Ectodermal cell (in vitro differentiated cells): Measurements from ENCODE around the gene USP32.
"Not testable (repeated sequence)": the region's sequence is repeated elsewhere in the genome, so short reads cannot be mapped to it uniquely, and the experiment has no call there.

Source experiments
- H3K27ac ChIP-seq: 2 replicates; pipeline ENCODE4 v1.7.0; 2013; ENCODE audit warnings: mild to moderate bottlenecking, low read depth, low read length; ENCODE audit not compliant: insufficient read depth, poor library complexity, severe bottlenecking
- H3K27me3 ChIP-seq: 2 replicates; pipeline ENCODE4 v1.7.0; 2013; ENCODE audit warnings: mild to moderate bottlenecking, low read length; ENCODE audit not compliant: insufficient read depth, control insufficient read depth, poor library complexity, severe bottlenecking
- H3K36me3 ChIP-seq: one replicate; pipeline ENCODE4 v1.7.0; 2013; ENCODE audit warnings: low read length; ENCODE audit not compliant: control insufficient read depth, insufficient read depth
- H3K4me1 ChIP-seq: one replicate; pipeline ENCODE4 v1.7.0; 2013; ENCODE audit warnings: low read length; ENCODE audit not compliant: control insufficient read depth, insufficient read depth
- H3K4me3 ChIP-seq: 2 replicates; pipeline ENCODE4 v1.7.0; 2013; ENCODE audit warnings: low read depth, low read length, control low read depth; ENCODE audit not compliant: insufficient read depth
- H3K9me3 ChIP-seq: 2 replicates; pipeline ENCODE4 v1.7.0; 2013; ENCODE audit warnings: mild to moderate bottlenecking, low read length, moderate library complexity; ENCODE audit not compliant: control insufficient read depth
- WGBS, 2 experiments: methylation state at CpG; one replicate each; pipeline ENCODE4 v1.1.7; 2013; ENCODE audit warnings: missing lambda C conversion rate in 2 of 2; 5-methylcytosine and 5-hydroxymethylcytosine counted together

USP32 gene

GRCh38 chr17:60188759-60189158, 203.2 kb downstream of the USP32 start:
- H3K36me3 ChIP-seq = peaks cover 6% of the 10 kb centered on the region
- 94 to 96% methylated on average over 4 of the region's 4 CpGs for WGBS, 2 experiments
- H3K4me1 ChIP-seq = no peaks in the 10 kb centered on the region
- no peaks in the 10 kb centered on the region for H3K27me3 ChIP-seq
- no peak overlapping the region for H3K27ac ChIP-seq
- H3K9me3 ChIP-seq = no peaks in the 10 kb centered on the region
- H3K4me3 ChIP-seq = no peak overlapping the region

- H3K27me3 ChIP-seq, H3K9me3 ChIP-seq, H3K4me1 ChIP-seq, H3K36me3 ChIP-seq, H3K27ac ChIP-seq, H3K4me3 ChIP-seq: not testable (repeated sequence)
- WGBS, 2 experiments = 96 to 97% methylated on average over 3 to 6 of the region's 7 CpGs
Observed at GRCh38 chr17:60186846-60187745, 204.8 kb downstream of the USP32 start.

- H3K36me3 ChIP-seq, H3K27me3 ChIP-seq, H3K4me3 ChIP-seq, H3K9me3 ChIP-seq, H3K4me1 ChIP-seq, H3K27ac ChIP-seq: not testable (repeated sequence)
- 85 to 98% methylated on average over 1 of the region's 1 CpG for WGBS, 2 experiments
Observed at GRCh38 chr17:60186372-60186771, 205.6 kb downstream of the USP32 start.

GRCh38 chr17:60180380-60180779, 211.6 kb downstream of the USP32 start:
- not testable (repeated sequence) for H3K4me3 ChIP-seq, H3K27me3 ChIP-seq, H3K9me3 ChIP-seq, H3K4me1 ChIP-seq, H3K27ac ChIP-seq, H3K36me3 ChIP-seq
- WGBS, 2 experiments = 100% methylated on average over 1 of the region's 1 CpG

DNA sequence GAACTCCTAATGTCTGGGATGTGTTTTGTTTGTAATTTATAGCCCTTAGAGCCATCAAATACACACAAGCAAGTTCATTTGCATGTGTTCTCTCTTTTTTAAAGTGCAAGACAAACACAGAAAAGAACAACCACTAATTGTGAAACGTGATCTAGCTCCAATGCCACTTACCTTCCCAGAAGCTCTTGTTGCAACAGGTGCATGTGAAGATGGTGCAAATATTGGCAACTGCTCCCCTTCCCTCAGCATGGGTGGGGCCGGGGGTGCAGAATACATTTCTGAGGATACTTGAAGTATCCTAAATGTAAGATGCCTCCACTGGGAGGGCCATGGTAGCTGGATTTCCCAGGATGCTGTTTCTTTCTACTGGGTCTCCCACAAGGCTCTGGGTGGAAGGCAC, 213.8 kb downstream of the USP32 start:
- H3K4me3 ChIP-seq, H3K9me3 ChIP-seq, H3K4me1 ChIP-seq, H3K27ac ChIP-seq, H3K27me3 ChIP-seq, H3K36me3 ChIP-seq: not testable (repeated sequence)
- 96 to 100% methylated on average over 1 to 2 of the region's 2 CpGs for WGBS, 2 experiments

DNA sequence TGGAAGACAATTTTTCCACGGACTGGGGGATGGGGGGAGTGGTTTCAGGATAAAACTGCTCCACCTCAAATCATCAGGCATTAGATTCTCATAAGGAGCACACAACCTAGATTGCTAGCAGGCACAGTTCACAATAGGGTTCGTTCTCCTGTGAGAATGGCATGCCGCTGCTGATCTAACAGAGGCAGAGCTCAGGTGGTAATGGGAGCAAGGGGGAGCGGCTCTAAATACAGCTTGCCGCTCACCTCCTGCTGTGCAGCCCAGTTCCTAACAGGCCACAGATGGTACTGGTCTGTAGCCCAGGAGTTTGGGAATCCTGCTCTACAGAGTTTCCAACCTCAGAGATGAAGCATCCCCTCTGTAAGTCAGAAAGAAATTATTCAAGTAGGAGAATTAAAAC, 215.2 kb downstream of the USP32 start:
- H3K36me3 ChIP-seq, H3K9me3 ChIP-seq, H3K4me1 ChIP-seq, H3K27ac ChIP-seq, H3K27me3 ChIP-seq, H3K4me3 ChIP-seq: not testable (repeated sequence)
- 72 to 78% methylated on average over 5 of the region's 5 CpGs for WGBS, 2 experiments

DNA sequence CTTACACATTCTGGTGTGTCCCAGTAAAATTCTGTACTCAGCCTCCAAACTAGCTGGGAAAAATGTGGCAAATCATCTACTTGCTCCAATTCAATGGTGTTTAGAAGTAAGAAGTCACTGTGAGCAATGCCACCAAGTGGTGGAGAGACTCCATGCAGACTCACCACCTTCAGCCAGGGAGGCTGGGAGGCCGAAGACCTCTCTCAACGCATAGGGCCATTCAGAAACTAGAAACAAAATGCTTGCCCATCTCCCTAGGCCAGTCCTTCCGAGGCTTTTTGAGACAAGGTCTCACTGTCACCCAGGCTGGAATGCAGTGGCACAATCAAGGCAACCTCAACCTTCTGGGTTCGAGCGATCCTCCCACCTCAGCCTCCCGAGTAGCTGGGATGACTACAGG, 217.2 kb downstream of the USP32 start:
- not testable (repeated sequence) for H3K4me1 ChIP-seq, H3K36me3 ChIP-seq, H3K4me3 ChIP-seq, H3K27me3 ChIP-seq, H3K27ac ChIP-seq, H3K9me3 ChIP-seq
- 85 to 86% methylated on average over 6 of the region's 6 CpGs for WGBS, 2 experiments

DNA sequence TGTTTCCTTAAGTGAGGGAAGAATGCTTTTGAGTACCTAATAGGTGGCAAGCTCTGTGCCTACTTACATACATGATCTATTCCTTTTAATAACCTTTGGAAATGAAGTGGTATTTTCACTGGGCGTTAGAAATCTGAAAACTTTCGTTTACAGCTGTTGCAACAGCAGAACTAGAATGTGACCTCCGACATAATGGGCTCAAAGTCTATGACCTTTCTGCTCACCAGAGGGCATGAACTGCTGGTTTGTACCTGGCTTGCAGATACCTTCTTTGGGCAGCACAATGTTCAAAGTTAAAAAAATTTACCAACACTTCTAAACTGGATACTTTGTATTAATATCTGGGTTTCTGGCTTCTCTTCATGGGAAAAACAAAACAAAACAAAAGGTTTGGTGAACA, 217.9 kb downstream of the USP32 start:
- WGBS, 2 experiments = 92 to 95% methylated on average over 3 of the region's 3 CpGs

GRCh38 chr17:60173304-60173819, 218.6 kb downstream of the USP32 start:
- H3K4me3 ChIP-seq = no peak overlapping the region
- H3K27ac ChIP-seq = no peak overlapping the region
- no peaks in the 10 kb centered on the region for H3K36me3 ChIP-seq
- no peaks in the 10 kb centered on the region for H3K27me3 ChIP-seq
- peaks cover 8% of the 10 kb centered on the region for H3K4me1 ChIP-seq
- 89 to 90% methylated on average over 2 of the region's 2 CpGs for WGBS, 2 experiments
- H3K9me3 ChIP-seq = no peaks in the 10 kb centered on the region

More for the DNA sequence above, 217.9 kb downstream of the USP32 start:
- Histone ChIP-seq H3K27me3 (no peaks in the 10 kb centered on the region), H3K4me1 (peaks cover 8% of the 10 kb centered on the region), H3K9me3 (no peaks in the 10 kb centered on the region), H3K4me3 (no peak overlapping the region), H3K27ac (no peak overlapping the region), H3K36me3 (no peaks in the 10 kb centered on the region)

GRCh38 chr17:60171753-60172079, 220.2 kb downstream of the USP32 start:
- 92 to 95% methylated on average over 8 of the region's 8 CpGs for WGBS, 2 experiments
- no peaks in the 10 kb centered on the region for H3K9me3 ChIP-seq

More at GRCh38 chr17:60171753-60172079, 220.2 kb downstream of the USP32 start:
- no peak overlapping the region for H3K4me3 ChIP-seq
- H3K36me3 ChIP-seq = no peaks in the 10 kb centered on the region
- H3K4me1 ChIP-seq = peaks cover 8% of the 10 kb centered on the region
- no peak overlapping the region for H3K27ac ChIP-seq
- no peaks in the 10 kb centered on the region for H3K27me3 ChIP-seq
